SK-N-SH (cell line): ENCODE results near the gene ZNF827. TPM values are rescaled to one million over a fixed set of nuclear protein-coding genes. Genes with fewer than 3 reads are reported as not detected.

Experiments used
- CTCF ChIA-PET: fragments of 300-600, 350-600 bp; formaldehyde crosslinking; extraction: SDS; loops from one replicate; lab custom pipeline; 2021; lab: Yijun Ruan, JAX
- POLR2A ChIA-PET: fragments of 350-600 bp; sonication (Branson Sonifier 250); formaldehyde crosslinking; extraction: SDS; loops from one replicate; lab custom pipeline; 2020; ENCODE audit warnings: antibody characterized with exemption, inconsistent platforms; lab: Yijun Ruan, JAX
- DNase-seq: peaks from one replicate; pipeline ENCODE4 v3.0.0; 2012
- H2AFZ ChIP-seq: fragments of 200-600 bp; sonication (generic); 2 replicates; pipeline ENCODE4 v1.8.1; 2016; ENCODE audit warnings: antibody characterized with exemption, mild to moderate bottlenecking, low read depth
- H3F3A ChIP-seq: fragments of 200-600 bp; sonication (generic); replicated peaks from 2 replicates; pipeline ENCODE3; 2016; ENCODE audit warnings: antibody characterized with exemption, mild to moderate bottlenecking; ENCODE audit not compliant: insufficient read depth
- H3K27ac ChIP-seq, 2 experiments: fragments of 200-500 bp in 1 of 2; fragments of 200-600 bp in 1 of 2; sonication (Bioruptor generic) in 1 of 2; sonication (generic), shearing (Covaris generic) in 1 of 2; 2 replicates each; pipeline versions ENCODE4 v1.5.1 to v1.6.1; 2014 to 2016; ENCODE audit warnings: low read depth in 2 of 2, inconsistent platforms in 1 of 2, low read length in 1 of 2, mild to moderate bottlenecking in 1 of 2, mixed read lengths in 1 of 2
- H3K27me3 ChIP-seq: fragments of 200-600 bp; sonication (generic), shearing (Covaris generic); 2 replicates; pipeline ENCODE4 v1.6.1; 2016; ENCODE audit warnings: mixed run types; ENCODE audit not compliant: insufficient read depth
- H3K36me3 ChIP-seq, 2 experiments: fragments of 200-500 bp in 1 of 2; fragments of 200-600 bp in 1 of 2; sonication (Bioruptor generic) in 1 of 2; sonication (generic) in 1 of 2; replicated peaks in 1 of 2; 2 replicates each; pipeline versions ENCODE3 to v1.5.1; 2014 to 2016; ENCODE audit warnings: low read length in 1 of 2, mild to moderate bottlenecking in 1 of 2; ENCODE audit not compliant: insufficient read depth in 2 of 2, control insufficient read depth in 1 of 2
- H3K4me1 ChIP-seq, 2 experiments: fragments of 200-500 bp in 1 of 2; fragments of 200-600 bp in 1 of 2; sonication (Bioruptor generic) in 1 of 2; sonication (generic), shearing (Covaris generic) in 1 of 2; 2 replicates each; pipeline versions ENCODE4 v1.5.1 to v1.6.1; 2014 to 2016; ENCODE audit warnings: low read depth in 1 of 2, low read length in 1 of 2, mixed run types in 1 of 2; ENCODE audit not compliant: insufficient read depth in 2 of 2, control insufficient read depth in 1 of 2
- H3K4me2 ChIP-seq: fragments of 200-600 bp; sonication (generic), shearing (Covaris generic); 2 replicates; pipeline ENCODE4 v1.6.1; 2017; ENCODE audit warnings: mixed run types
- H3K4me3 ChIP-seq, 2 experiments: fragments of 200-500 bp in 1 of 2; fragments of 200-600 bp in 1 of 2; sonication (Bioruptor generic) in 1 of 2; sonication (generic), shearing (Covaris generic) in 1 of 2; 2 replicates each; pipeline versions ENCODE4 v1.5.1 to v1.8.1; 2014 to 2016; ENCODE audit warnings: low read depth in 2 of 2, inconsistent platforms in 1 of 2, low read length in 1 of 2, mild to moderate bottlenecking in 1 of 2, mixed read lengths in 1 of 2, moderate library complexity in 1 of 2
- H3K79me2 ChIP-seq: fragments of 200-600 bp; sonication (generic); 2 replicates; pipeline ENCODE4 v1.8.1; 2017; ENCODE audit warnings: mild to moderate bottlenecking; ENCODE audit not compliant: insufficient read depth
- H3K9ac ChIP-seq: fragments of 200-600 bp; sonication (generic); 2 replicates; pipeline ENCODE4 v1.6.1; 2017; ENCODE audit warnings: mixed run types
- H3K9me2 ChIP-seq: fragments of 200-600 bp; sonication (generic); 2 replicates; pipeline ENCODE4 v1.6.1; 2017; ENCODE audit warnings: mixed run types
- H3K9me3 ChIP-seq: fragments of 200-600 bp; sonication (generic); 2 replicates; pipeline ENCODE4 v1.6.1; 2017; ENCODE audit warnings: mixed run types, mild to moderate bottlenecking, moderate library complexity
- H4K20me1 ChIP-seq: fragments of 200-600 bp; sonication (generic); 2 replicates; pipeline ENCODE4 v1.6.1; 2017; ENCODE audit warnings: mild to moderate bottlenecking, mixed run types; ENCODE audit not compliant: insufficient read depth
- FOXM1 ChIP-seq: IDR thresholded peaks from 2 replicates; pipeline ENCODE4 v1.4.0; 2012; ENCODE audit warnings: low read depth, mild to moderate bottlenecking
- GATA2 ChIP-seq: sonication (generic); formaldehyde crosslinking; IDR thresholded peaks from 2 replicates; pipeline ENCODE4 v1.5.0; 2020; ENCODE audit warnings: mild to moderate bottlenecking, missing genetic modification reagents
- MXI1 ChIP-seq: IDR thresholded peaks from 2 replicates; pipeline ENCODE4 v1.6.1; 2012; ENCODE audit warnings: mild to moderate bottlenecking, low read depth, low read length, improper control_type of control experiment
- NFIC ChIP-seq: IDR thresholded peaks from 2 replicates; pipeline ENCODE4 v1.4.0; 2012; ENCODE audit warnings: borderline replicate concordance
- NRF1 ChIP-seq: IDR thresholded peaks from 2 replicates; pipeline ENCODE4 v1.6.1; 2012; ENCODE audit warnings: low read depth, mild to moderate bottlenecking, low read length
- POLR2AphosphoS5 ChIP-seq: IDR thresholded peaks from 2 replicates; pipeline ENCODE4 v1.6.1; 2012; ENCODE audit warnings: low read depth, low read length
- SMC3 ChIP-seq: IDR thresholded peaks from 2 replicates; pipeline ENCODE4 v1.6.1; 2012; ENCODE audit warnings: low read depth, low read length, improper control_type of control experiment
- TAF1 ChIP-seq: IDR thresholded peaks from 2 replicates; pipeline ENCODE4 v1.6.1; 2012; ENCODE audit warnings: low read depth, mild to moderate bottlenecking, low read length, moderate library complexity, borderline replicate concordance
- TCF12 ChIP-seq: IDR thresholded peaks from 2 replicates; pipeline ENCODE4 v1.4.0; 2012
- TEAD4 ChIP-seq: IDR thresholded peaks from 2 replicates; pipeline ENCODE4 v1.4.0; 2012; ENCODE audit warnings: mild to moderate bottlenecking, borderline replicate concordance; ENCODE audit not compliant: insufficient read depth
- YY1 ChIP-seq: IDR thresholded peaks from 2 replicates; pipeline ENCODE4 v1.4.0; 2012; ENCODE audit warnings: low read depth, mild to moderate bottlenecking
- ZBTB33 ChIP-seq: IDR thresholded peaks from 2 replicates; pipeline ENCODE4 v1.4.0; 2012; ENCODE audit warnings: low read depth, borderline replicate concordance
- whole genome bisulfite sequencing: methylation state at CpG from one replicate; pipeline ENCODE4 v1.1.6; 2017; ENCODE audit warnings: low lambda C conversion rate; 5-methylcytosine and 5-hydroxymethylcytosine counted together
- polyA plus RNA-seq, 3 experiments: library from polyadenylated mRNA; depleted of rRNA; stranded (reverse); fragments of >200 nt; gene quantifications; 2 replicates each; pipeline ENCODE4 v1.2.3, GENCODE V29; 2012
- TF ChIP-seq, protein P1 (sequence below): fragments of 200-600 bp; sonication (generic); IDR thresholded peaks from 2 replicates; pipeline ENCODE4 v1.6.1; 2017; ENCODE audit warnings: antibody characterized with exemption, mild to moderate bottlenecking, moderate library complexity
- TF ChIP-seq, protein P2 (sequence below): IDR thresholded peaks from 2 replicates; pipeline ENCODE4 v1.4.0; 2012; ENCODE audit warnings: low read depth
- TF ChIP-seq, protein P3 (sequence below): IDR thresholded peaks from 2 replicates; pipeline ENCODE4 v1.4.0; 2012; ENCODE audit warnings: low read depth, borderline replicate concordance

Gene ZNF827
- polyA plus RNA-seq, 1 of the 3 experiments (the other 2 are of a cell fraction), result 23.2 TPM

GRCh38 chr4:145797278-145797677, 141.3 kb downstream of the ZNF827 start (continued):
- TF ChIP-seq, protein P1, sequence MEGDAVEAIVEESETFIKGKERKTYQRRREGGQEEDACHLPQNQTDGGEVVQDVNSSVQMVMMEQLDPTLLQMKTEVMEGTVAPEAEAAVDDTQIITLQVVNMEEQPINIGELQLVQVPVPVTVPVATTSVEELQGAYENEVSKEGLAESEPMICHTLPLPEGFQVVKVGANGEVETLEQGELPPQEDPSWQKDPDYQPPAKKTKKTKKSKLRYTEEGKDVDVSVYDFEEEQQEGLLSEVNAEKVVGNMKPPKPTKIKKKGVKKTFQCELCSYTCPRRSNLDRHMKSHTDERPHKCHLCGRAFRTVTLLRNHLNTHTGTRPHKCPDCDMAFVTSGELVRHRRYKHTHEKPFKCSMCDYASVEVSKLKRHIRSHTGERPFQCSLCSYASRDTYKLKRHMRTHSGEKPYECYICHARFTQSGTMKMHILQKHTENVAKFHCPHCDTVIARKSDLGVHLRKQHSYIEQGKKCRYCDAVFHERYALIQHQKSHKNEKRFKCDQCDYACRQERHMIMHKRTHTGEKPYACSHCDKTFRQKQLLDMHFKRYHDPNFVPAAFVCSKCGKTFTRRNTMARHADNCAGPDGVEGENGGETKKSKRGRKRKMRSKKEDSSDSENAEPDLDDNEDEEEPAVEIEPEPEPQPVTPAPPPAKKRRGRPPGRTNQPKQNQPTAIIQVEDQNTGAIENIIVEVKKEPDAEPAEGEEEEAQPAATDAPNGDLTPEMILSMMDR, result no peak
- TF ChIP-seq NRF1 (no peak), TAF1 (no peak), GATA2 (CRISPR knock-in tag) (no peak), YY1 (no peak), FOXM1 (no peak), TCF12 (no peak), ZBTB33 (no peak)
- TF ChIP-seq, protein P2, sequence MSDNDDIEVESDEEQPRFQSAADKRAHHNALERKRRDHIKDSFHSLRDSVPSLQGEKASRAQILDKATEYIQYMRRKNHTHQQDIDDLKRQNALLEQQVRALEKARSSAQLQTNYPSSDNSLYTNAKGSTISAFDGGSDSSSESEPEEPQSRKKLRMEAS, result no peak

DNA sequence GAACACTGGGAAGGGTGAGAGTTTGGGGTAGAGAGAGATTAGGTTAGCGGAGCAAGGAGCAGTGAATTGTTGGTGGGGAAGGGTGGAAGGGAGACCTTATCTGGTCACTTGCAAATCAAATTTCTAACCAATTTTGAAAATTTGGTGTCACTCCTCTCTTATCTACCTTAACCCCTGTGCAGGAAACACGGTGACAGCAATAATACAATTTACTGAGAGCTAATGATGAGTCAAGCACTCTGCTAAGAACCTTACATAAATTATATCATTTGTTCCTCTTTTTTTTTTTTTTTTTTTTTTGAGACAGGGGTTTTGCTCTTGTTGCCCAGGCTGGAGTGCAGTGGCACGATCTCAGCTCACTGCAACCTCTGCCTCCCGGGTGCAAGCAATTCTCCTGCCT, 142.3 kb downstream of the ZNF827 start:
- H3K79me2 ChIP-seq, result no peaks in the 10 kb centered on the region
- no peak overlapping the region for H2AFZ ChIP-seq
- CTCF ChIA-PET, result no interaction called here

More for the DNA sequence above, 142.3 kb downstream of the ZNF827 start:
- Histone ChIP-seq H3K36me3 (peaks cover 5 to 14% of the 10 kb centered on the region in 2 experiments), H3K27ac (no peak overlapping the region), H3K9ac (no peak overlapping the region), H3K4me2 (no peak overlapping the region), H3K4me1 (peaks cover 0 to 3% of the 10 kb centered on the region in 2 experiments; a peak in 1 of 4 replicates), H3F3A (no peaks in the 10 kb centered on the region), H4K20me1 (no peaks in the 10 kb centered on the region), H3K9me2 (no peaks in the 10 kb centered on the region), H3K4me3 (no peak overlapping the region), H3K9me3 (no peaks in the 10 kb centered on the region), H3K27me3 (no peaks in the 10 kb centered on the region)
- TF ChIP-seq SMC3, result no peak
- no peak for TF ChIP-seq YY1
- no peak for TF ChIP-seq POLR2AphosphoS5
- TF ChIP-seq NFIC, result no peak
- TF ChIP-seq TCF12, result no peak
- no peak for TF ChIP-seq NRF1
- TF ChIP-seq, protein P2, result no peak
- TF ChIP-seq GATA2 (CRISPR knock-in tag), result no peak
- TF ChIP-seq TEAD4, result no peak
- TF ChIP-seq MXI1, result no peak
- TF ChIP-seq, protein P3, sequence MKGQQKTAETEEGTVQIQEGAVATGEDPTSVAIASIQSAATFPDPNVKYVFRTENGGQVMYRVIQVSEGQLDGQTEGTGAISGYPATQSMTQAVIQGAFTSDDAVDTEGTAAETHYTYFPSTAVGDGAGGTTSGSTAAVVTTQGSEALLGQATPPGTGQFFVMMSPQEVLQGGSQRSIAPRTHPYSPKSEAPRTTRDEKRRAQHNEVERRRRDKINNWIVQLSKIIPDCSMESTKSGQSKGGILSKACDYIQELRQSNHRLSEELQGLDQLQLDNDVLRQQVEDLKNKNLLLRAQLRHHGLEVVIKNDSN, result no peak
- WGBS, result 89% methylated on average over 4 of the region's 4 CpGs
- POLR2A ChIA-PET, result no interaction called here
- no peak for DNase-seq
